Measurements from ENCODE around the gene EPRS1. TPM values are rescaled to one million over a fixed set of nuclear protein-coding genes. Genes with fewer than 3 reads are reported as not detected.
A peak's percentile ranks its signal among the peaks of the same experiment; 100 is the strongest.

Gene EPRS1
- total and polyA plus RNA-seq, 2 of the 4 experiments (the other 2 are of a cell fraction): 48.0 to 159 TPM

- Histone ChIP-seq H3K4ac (ENCODE audit: low read depth, low read length) (no peak overlapping the region), H4K8ac (ENCODE audit: low read depth in 2 of 2, low read length in 2 of 2) (no peak overlapping the region), H4K5ac (ENCODE audit: low read depth, low read length) (no peak overlapping the region), H2BK20ac (ENCODE audit: low read depth, low read length) (no peak overlapping the region), H3K27me3 (ENCODE audit: control insufficient read depth, insufficient read depth, low read length) (no peaks in the 10 kb centered on the region), H2BK15ac (ENCODE audit: low read depth, low read length) (no peak overlapping the region), H3K9ac (ENCODE audit: low read depth, low read length) (peak overlapping the region; percentile 92), H3K4me3 (ENCODE audit: insufficient read depth, low read depth, low read length) (peak overlapping the region; percentile 85), H3K4me1 (ENCODE audit: control insufficient read depth, insufficient read depth, low read length) (0 out of 2 replicates have a peak, but pooled peaks cover 3% of the 10 kb centered on the region), H3K79me1 (ENCODE audit: low read depth in 1 of 2, low read length in 2 of 2) (peaks cover 5 to 24% of the 10 kb centered on the region in 2 experiments; a peak in 2 of 4 replicates), H2BK120ac (ENCODE audit: low read depth, low read length) (no peak overlapping the region), H3K36me3 (ENCODE audit: control insufficient read depth, insufficient read depth, low read length) (peaks cover under 1% of the 10 kb centered on the region), H3K4me2 (ENCODE audit: low read depth, low read length) (peak overlapping the region; percentile 95), H2BK5ac (ENCODE audit: low read depth, low read length, poor library complexity, severe bottlenecking) (no peak overlapping the region), H3K56ac (ENCODE audit: extremely low read depth, insufficient read depth, low read length) (no peak overlapping the region), H3K18ac (ENCODE audit: low read depth, low read length) (no peak overlapping the region), H2AK9ac (replicated peaks; ENCODE audit: low read depth, low read length, poor library complexity) (no peak overlapping the region), H3K9me3 (ENCODE audit: control insufficient read depth, insufficient read depth, low read length) (no peaks in the 10 kb centered on the region), H4K20me1 (ENCODE audit: insufficient read depth, low read length) (peaks cover 7% of the 10 kb centered on the region; the same call in 1 of the 2 replicates), H4K91ac (ENCODE audit: insufficient read depth, low read depth, low read length) (no peak overlapping the region), H3K14ac (replicated peaks; ENCODE audit: low read depth, low read length) (no peak overlapping the region), H3K9me1 (ENCODE audit: insufficient read depth, low read length) (peaks cover 2% of the 10 kb centered on the region; the same call in 1 of the 2 replicates), H3K23ac (ENCODE audit: low read depth, low read length) (peak overlapping the region; percentile 81), H3K27ac (ENCODE audit: insufficient read depth, low read length) (no peak overlapping the region), H2AFZ (replicated peaks; ENCODE audit: low read length, poor library complexity) (no peak overlapping the region), H2AK5ac (ENCODE audit: low read depth, low read length) (no peak overlapping the region)
- CTCF ChIA-PET: no interaction called here
- no peak for DNase-seq
- no peak for TF ChIP-seq RCOR1 (IDR thresholded peaks at IDR 0.05; ENCODE audit: insufficient replicate concordance, low read length)
- TF ChIP-seq MAFK (IDR thresholded peaks at IDR 0.05; ENCODE audit: low read depth, low read length): no peak
- TF ChIP-seq CHD1 (IDR thresholded peaks at IDR 0.05; ENCODE audit: low read depth, low read length): no peak
- no peak for TF ChIP-seq MXI1 (IDR thresholded peaks at IDR 0.05; ENCODE audit: borderline replicate concordance, low read depth, low read length)
- no peak for TF ChIP-seq RFX5 (IDR thresholded peaks at IDR 0.05; ENCODE audit: low read depth, low read length)
- TF ChIP-seq, protein P1, sequence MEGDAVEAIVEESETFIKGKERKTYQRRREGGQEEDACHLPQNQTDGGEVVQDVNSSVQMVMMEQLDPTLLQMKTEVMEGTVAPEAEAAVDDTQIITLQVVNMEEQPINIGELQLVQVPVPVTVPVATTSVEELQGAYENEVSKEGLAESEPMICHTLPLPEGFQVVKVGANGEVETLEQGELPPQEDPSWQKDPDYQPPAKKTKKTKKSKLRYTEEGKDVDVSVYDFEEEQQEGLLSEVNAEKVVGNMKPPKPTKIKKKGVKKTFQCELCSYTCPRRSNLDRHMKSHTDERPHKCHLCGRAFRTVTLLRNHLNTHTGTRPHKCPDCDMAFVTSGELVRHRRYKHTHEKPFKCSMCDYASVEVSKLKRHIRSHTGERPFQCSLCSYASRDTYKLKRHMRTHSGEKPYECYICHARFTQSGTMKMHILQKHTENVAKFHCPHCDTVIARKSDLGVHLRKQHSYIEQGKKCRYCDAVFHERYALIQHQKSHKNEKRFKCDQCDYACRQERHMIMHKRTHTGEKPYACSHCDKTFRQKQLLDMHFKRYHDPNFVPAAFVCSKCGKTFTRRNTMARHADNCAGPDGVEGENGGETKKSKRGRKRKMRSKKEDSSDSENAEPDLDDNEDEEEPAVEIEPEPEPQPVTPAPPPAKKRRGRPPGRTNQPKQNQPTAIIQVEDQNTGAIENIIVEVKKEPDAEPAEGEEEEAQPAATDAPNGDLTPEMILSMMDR (conservative IDR thresholded peaks at IDR 0.05; ENCODE audit: low read depth, low read length): no peak
- TF ChIP-seq NFE2L2 (IDR thresholded peaks at IDR 0.05; ENCODE audit: low read depth, low read length): no peak
- TF ChIP-seq SMC3 (IDR thresholded peaks at IDR 0.05; ENCODE audit: low read depth, low read length): no peak
- no peak for TF ChIP-seq POLR2A (IDR thresholded peaks at IDR 0.05; ENCODE audit: low read depth, low read length)
- no peak for TF ChIP-seq ELK1 (IDR thresholded peaks at IDR 0.05; ENCODE audit: borderline replicate concordance, low read depth, low read length)
- dilution Hi-C loops (cut with HindIII; ENCODE audit: low sequenced_read_pairs, unreplicated experiment): no loop called here
- ATAC-seq (ENCODE audit: low read depth): no peak
- WGBS, 2 experiments (ENCODE audit: extremely low coverage in 2 of 2, insufficient read length in 1 of 2): no CpG with 5 or more reads among the region's 4 CpGs
- BruUV-seq (replicated peaks): TSS peak; percentile 36
- in situ Hi-C loops (cut with MboI; ENCODE audit: low sequenced_read_pairs): no loop called here
- POLR2A ChIA-PET (ENCODE audit: unreplicated experiment): interaction anchor here (0.7 kb wide), 1 partner anchor 13 kb away, joined by 4 read pairs; no protein-coding TSS in a partner anchor
- intact Hi-C loops (cut with micrococcal nuclease): no loop called here
Measured at GRCh38 chr1:220044678-220045355, 1.5 kb downstream of the EPRS1 start.
